GM23338 (cell line): ENCODE results near the gene DCP2. TPM values are rescaled to one million over a fixed set of nuclear protein-coding genes. Genes with fewer than 3 reads are reported as not detected.

Experiments used
- ATAC-seq: fragments of 200-7000 bp; cut with Tn5 transposase; 3 replicates; pipeline ENCODE4 v1.9.1; 2020
- DNase-seq: peaks from one replicate; pipeline ENCODE4 v3.0.0-alpha.2; 2015; ENCODE audit warnings: low spot score
- H2AFZ ChIP-seq: fragments of 200-600 bp; sonication (generic); 2 replicates; pipeline ENCODE4 v1.8.0; 2016; ENCODE audit warnings: antibody characterized with exemption, mild to moderate bottlenecking, moderate library complexity
- H3F3A ChIP-seq: fragments of 200-600 bp; sonication (generic); replicated peaks from 2 replicates; pipeline ENCODE4 v1.8.0; 2017; ENCODE audit warnings: antibody characterized with exemption, mixed run types, low read depth
- H3K27ac ChIP-seq: fragments of 200-600 bp; sonication (generic); 2 replicates; pipeline ENCODE4 v1.6.1; 2016; ENCODE audit warnings: low read depth
- H3K27me3 ChIP-seq: fragments of 200-600 bp; sonication (generic); 2 replicates; pipeline ENCODE4 v1.8.0; 2016; ENCODE audit warnings: mild to moderate bottlenecking, mixed run types, moderate library complexity; ENCODE audit not compliant: insufficient read depth
- H3K36me3 ChIP-seq: fragments of 200-600 bp; sonication (generic); 2 replicates; pipeline ENCODE4 v1.8.0; 2016; ENCODE audit warnings: mild to moderate bottlenecking; ENCODE audit not compliant: insufficient read depth
- H3K4me1 ChIP-seq: fragments of 200-600 bp; sonication (generic); 2 replicates; pipeline ENCODE4 v1.8.0; 2016; ENCODE audit warnings: mild to moderate bottlenecking, moderate library complexity; ENCODE audit not compliant: insufficient read depth
- H3K4me2 ChIP-seq: fragments of 200-600 bp; sonication (generic); 2 replicates; pipeline ENCODE4 v1.7.1; 2017; ENCODE audit warnings: mixed run types
- H3K4me3 ChIP-seq: fragments of 200-600 bp; sonication (generic); 2 replicates; pipeline ENCODE4 v1.6.1; 2016; ENCODE audit warnings: mixed run types
- H3K79me2 ChIP-seq: fragments of 200-600 bp; sonication (generic); replicated peaks from 2 replicates; pipeline ENCODE4 v1.8.0; 2017; ENCODE audit warnings: mild to moderate bottlenecking; ENCODE audit not compliant: insufficient read depth
- H3K9me2 ChIP-seq: fragments of 200-600 bp; sonication (generic); 2 replicates; pipeline ENCODE4 v1.8.0; 2017; ENCODE audit not compliant: insufficient read depth
- H4K20me1 ChIP-seq: fragments of 200-600 bp; sonication (generic); replicated peaks from 2 replicates; pipeline ENCODE4 v1.8.0; 2017; ENCODE audit warnings: mild to moderate bottlenecking; ENCODE audit not compliant: insufficient read depth
- H3K27ac Mint-ChIP-seq: 2 replicates; pipeline ENCODE4 v1.8.0; 2020; ENCODE audit warnings: inconsistent platforms, mild to moderate bottlenecking, moderate library complexity, mixed read lengths
- H3K27me3 Mint-ChIP-seq: 3 replicates; pipeline ENCODE4 v1.8.0; 2022; ENCODE audit warnings: low read depth, mild to moderate bottlenecking, moderate library complexity, mixed read lengths, inconsistent platforms; ENCODE audit not compliant: insufficient read depth, poor library complexity
- H3K36me3 Mint-ChIP-seq: 3 replicates; pipeline ENCODE4 v1.8.0; 2021; ENCODE audit warnings: low read depth, mild to moderate bottlenecking, inconsistent platforms, moderate library complexity, mixed read lengths
- H3K4me1 Mint-ChIP-seq: 3 replicates; pipeline ENCODE4 v1.8.0; 2020; ENCODE audit warnings: mild to moderate bottlenecking, inconsistent platforms, mixed read lengths
- H3K4me3 Mint-ChIP-seq: 3 replicates; pipeline ENCODE4 v1.8.0; 2021; ENCODE audit warnings: moderate library complexity, mild to moderate bottlenecking, inconsistent platforms, mixed read lengths
- H3K9me3 Mint-ChIP-seq: 3 replicates; pipeline ENCODE4 v1.8.0; 2020; ENCODE audit warnings: moderate library complexity, mild to moderate bottlenecking, inconsistent platforms, mixed read lengths
- CREB1 ChIP-seq: fragments of 250-450 bp; sonication (Bioruptor Pico); IDR thresholded peaks from 2 replicates; pipeline ENCODE4 v1.5.0; 2020; ENCODE audit warnings: low read depth, mild to moderate bottlenecking, moderate library complexity
- EZH2 ChIP-seq: fragments of 200-600 bp; sonication (generic); IDR thresholded peaks from one replicate; pipeline ENCODE4 v1.8.0; 2017; ENCODE audit warnings: antibody characterized with exemption, mild to moderate bottlenecking, low read depth; ENCODE audit not compliant: unreplicated experiment
- EZH2phosphoT487 ChIP-seq: fragments of 200-600 bp; sonication (generic); IDR thresholded peaks from one replicate; pipeline ENCODE4 v1.8.1; 2018; ENCODE audit warnings: antibody characterized with exemption; ENCODE audit not compliant: unreplicated experiment
- JUNB ChIP-seq: IDR thresholded peaks from one replicate; pipeline ENCODE4 v1.6.1; 2016; ENCODE audit warnings: antibody characterized with exemption; ENCODE audit not compliant: unreplicated experiment
- NANOG ChIP-seq: IDR thresholded peaks from 2 replicates; pipeline ENCODE4 v1.6.1; 2016; ENCODE audit warnings: antibody characterized with exemption, borderline replicate concordance
- POLR2AphosphoS5 ChIP-seq: IDR thresholded peaks from 2 replicates; pipeline ENCODE4 v1.6.1; 2016; ENCODE audit warnings: antibody characterized with exemption, low read depth
- STAT1 ChIP-seq: IDR thresholded peaks from one replicate; pipeline ENCODE4 v1.6.1; 2016; ENCODE audit warnings: antibody characterized with exemption; ENCODE audit not compliant: unreplicated experiment
- ZNF114 ChIP-seq: fragments of 250-450 bp; sonication (Bioruptor Pico); IDR thresholded peaks from 2 replicates; pipeline ENCODE4 v1.5.0; 2020; ENCODE audit warnings: mild to moderate bottlenecking, moderate library complexity
- ZNF331 ChIP-seq: fragments of 250-450 bp; sonication (Bioruptor Pico); IDR thresholded peaks from 2 replicates; pipeline ENCODE4 v1.5.0; 2020; ENCODE audit warnings: low read depth, mild to moderate bottlenecking, moderate library complexity
- polyA plus RNA-seq: library from polyadenylated mRNA; unstranded; fragments of >200 nt; fragmentation: Nextera tagmentation; extraction: Ambion mirVana; gene quantifications from 2 replicates; pipeline ENCODE4 v1.2.1, GENCODE V29; 2016
- total RNA-seq: library from RNA; depleted of rRNA; stranded (reverse); fragments of >200 nt; shearing (Covaris generic); gene quantifications from 2 replicates; pipeline ENCODE4 v1.2.3, GENCODE V29; 2014
- TF ChIP-seq, protein P1 (sequence below): IDR thresholded peaks from 2 replicates; pipeline ENCODE4 v1.6.1; 2016; ENCODE audit warnings: antibody characterized with exemption
- TF ChIP-seq, protein P2 (sequence below): IDR thresholded peaks from one replicate; pipeline ENCODE4 v1.6.1; 2018; ENCODE audit warnings: antibody characterized with exemption; ENCODE audit not compliant: unreplicated experiment
- TF ChIP-seq, protein P3 (sequence below), 2 experiments: fragments of 200-600 bp in 1 of 2; sonication (generic) in 1 of 2; conservative IDR thresholded peaks; 2 replicates each; pipeline versions ENCODE4 v1.5.1 to v1.6.1; 2016 to 2017; ENCODE audit warnings: antibody characterized with exemption in 2 of 2, low read depth in 2 of 2, mild to moderate bottlenecking in 2 of 2, moderate library complexity in 1 of 2
- TF ChIP-seq, protein P4 (sequence below): fragments of 250-450 bp; sonication (Bioruptor Pico); IDR thresholded peaks from 2 replicates; pipeline ENCODE4 v1.5.0; 2020; ENCODE audit warnings: mild to moderate bottlenecking, moderate library complexity

DCP2 gene
- total and polyA plus RNA-seq, 2 experiments from 2014 or later = 96.6 to 165 TPM

DNA sequence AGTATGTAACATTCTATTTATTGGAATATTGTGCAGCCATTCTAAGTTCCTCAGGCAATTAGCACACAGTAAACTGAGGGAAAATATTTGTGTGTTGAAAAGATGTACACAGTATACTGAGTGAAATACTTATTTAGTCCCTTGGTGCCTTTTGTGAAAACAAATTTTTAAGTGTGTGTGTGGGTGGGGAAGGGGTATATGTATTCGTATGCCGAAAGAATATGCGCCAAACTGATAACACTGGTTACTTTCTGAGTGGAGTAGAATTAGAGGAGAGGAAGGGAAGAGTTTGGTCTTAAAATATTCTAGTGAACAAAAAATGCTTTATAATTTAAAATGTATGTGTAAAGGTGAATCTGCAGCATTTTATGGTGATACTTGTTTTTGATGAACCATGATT, 3.1 kb downstream of the DCP2 start:
- H3K27ac ChIP-seq = 0 out of 2 replicates have a peak overlapping the region, but pooled peaks have one; percentile 10
- Mint-ChIP-seq H3K9me3 (no peaks in the 10 kb centered on the region), H3K4me1 (peaks cover 54% of the 10 kb centered on the region), H3K36me3 (peaks cover 18% of the 10 kb centered on the region), H3K27ac (peak overlapping the region; percentile 62; the same call in 1 of the 2 replicates), H3K27me3 (peaks cover 20% of the 10 kb centered on the region), H3K4me3 (peak overlapping the region; percentile 63)
- peak overlapping the region; percentile 78 for H3K4me2 ChIP-seq
- H3K79me2 ChIP-seq = peaks cover 76% of the 10 kb centered on the region
- peaks cover 28% of the 10 kb centered on the region; the same call in 1 of the 2 replicates for H4K20me1 ChIP-seq
- DNase-seq = no peak
- H2AFZ ChIP-seq = no peak overlapping the region
- peaks cover 39% of the 10 kb centered on the region for H3K4me1 ChIP-seq
- no peaks in the 10 kb centered on the region for H3K27me3 ChIP-seq
- H3K4me3 ChIP-seq = peak overlapping the region; percentile 90; the same call in 1 of the 2 replicates
- H3K9me2 ChIP-seq = no peaks in the 10 kb centered on the region
- no peak for TF ChIP-seq JUNB
- TF ChIP-seq ZNF331 (CRISPR knock-in tag) = no peak
- TF ChIP-seq, protein P1, sequence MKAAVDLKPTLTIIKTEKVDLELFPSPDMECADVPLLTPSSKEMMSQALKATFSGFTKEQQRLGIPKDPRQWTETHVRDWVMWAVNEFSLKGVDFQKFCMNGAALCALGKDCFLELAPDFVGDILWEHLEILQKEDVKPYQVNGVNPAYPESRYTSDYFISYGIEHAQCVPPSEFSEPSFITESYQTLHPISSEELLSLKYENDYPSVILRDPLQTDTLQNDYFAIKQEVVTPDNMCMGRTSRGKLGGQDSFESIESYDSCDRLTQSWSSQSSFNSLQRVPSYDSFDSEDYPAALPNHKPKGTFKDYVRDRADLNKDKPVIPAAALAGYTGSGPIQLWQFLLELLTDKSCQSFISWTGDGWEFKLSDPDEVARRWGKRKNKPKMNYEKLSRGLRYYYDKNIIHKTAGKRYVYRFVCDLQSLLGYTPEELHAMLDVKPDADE = no peak
- TF ChIP-seq ZNF114 = no peak
- TF ChIP-seq, protein P2, sequence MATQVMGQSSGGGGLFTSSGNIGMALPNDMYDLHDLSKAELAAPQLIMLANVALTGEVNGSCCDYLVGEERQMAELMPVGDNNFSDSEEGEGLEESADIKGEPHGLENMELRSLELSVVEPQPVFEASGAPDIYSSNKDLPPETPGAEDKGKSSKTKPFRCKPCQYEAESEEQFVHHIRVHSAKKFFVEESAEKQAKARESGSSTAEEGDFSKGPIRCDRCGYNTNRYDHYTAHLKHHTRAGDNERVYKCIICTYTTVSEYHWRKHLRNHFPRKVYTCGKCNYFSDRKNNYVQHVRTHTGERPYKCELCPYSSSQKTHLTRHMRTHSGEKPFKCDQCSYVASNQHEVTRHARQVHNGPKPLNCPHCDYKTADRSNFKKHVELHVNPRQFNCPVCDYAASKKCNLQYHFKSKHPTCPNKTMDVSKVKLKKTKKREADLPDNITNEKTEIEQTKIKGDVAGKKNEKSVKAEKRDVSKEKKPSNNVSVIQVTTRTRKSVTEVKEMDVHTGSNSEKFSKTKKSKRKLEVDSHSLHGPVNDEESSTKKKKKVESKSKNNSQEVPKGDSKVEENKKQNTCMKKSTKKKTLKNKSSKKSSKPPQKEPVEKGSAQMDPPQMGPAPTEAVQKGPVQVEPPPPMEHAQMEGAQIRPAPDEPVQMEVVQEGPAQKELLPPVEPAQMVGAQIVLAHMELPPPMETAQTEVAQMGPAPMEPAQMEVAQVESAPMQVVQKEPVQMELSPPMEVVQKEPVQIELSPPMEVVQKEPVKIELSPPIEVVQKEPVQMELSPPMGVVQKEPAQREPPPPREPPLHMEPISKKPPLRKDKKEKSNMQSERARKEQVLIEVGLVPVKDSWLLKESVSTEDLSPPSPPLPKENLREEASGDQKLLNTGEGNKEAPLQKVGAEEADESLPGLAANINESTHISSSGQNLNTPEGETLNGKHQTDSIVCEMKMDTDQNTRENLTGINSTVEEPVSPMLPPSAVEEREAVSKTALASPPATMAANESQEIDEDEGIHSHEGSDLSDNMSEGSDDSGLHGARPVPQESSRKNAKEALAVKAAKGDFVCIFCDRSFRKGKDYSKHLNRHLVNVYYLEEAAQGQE = no peak
- TF ChIP-seq, protein P3, sequence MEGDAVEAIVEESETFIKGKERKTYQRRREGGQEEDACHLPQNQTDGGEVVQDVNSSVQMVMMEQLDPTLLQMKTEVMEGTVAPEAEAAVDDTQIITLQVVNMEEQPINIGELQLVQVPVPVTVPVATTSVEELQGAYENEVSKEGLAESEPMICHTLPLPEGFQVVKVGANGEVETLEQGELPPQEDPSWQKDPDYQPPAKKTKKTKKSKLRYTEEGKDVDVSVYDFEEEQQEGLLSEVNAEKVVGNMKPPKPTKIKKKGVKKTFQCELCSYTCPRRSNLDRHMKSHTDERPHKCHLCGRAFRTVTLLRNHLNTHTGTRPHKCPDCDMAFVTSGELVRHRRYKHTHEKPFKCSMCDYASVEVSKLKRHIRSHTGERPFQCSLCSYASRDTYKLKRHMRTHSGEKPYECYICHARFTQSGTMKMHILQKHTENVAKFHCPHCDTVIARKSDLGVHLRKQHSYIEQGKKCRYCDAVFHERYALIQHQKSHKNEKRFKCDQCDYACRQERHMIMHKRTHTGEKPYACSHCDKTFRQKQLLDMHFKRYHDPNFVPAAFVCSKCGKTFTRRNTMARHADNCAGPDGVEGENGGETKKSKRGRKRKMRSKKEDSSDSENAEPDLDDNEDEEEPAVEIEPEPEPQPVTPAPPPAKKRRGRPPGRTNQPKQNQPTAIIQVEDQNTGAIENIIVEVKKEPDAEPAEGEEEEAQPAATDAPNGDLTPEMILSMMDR (conservative IDR thresholded peaks at IDR 0.05; ENCODE audit: low read depth in 2 of 2) = no peak
- TF ChIP-seq, protein P4, sequence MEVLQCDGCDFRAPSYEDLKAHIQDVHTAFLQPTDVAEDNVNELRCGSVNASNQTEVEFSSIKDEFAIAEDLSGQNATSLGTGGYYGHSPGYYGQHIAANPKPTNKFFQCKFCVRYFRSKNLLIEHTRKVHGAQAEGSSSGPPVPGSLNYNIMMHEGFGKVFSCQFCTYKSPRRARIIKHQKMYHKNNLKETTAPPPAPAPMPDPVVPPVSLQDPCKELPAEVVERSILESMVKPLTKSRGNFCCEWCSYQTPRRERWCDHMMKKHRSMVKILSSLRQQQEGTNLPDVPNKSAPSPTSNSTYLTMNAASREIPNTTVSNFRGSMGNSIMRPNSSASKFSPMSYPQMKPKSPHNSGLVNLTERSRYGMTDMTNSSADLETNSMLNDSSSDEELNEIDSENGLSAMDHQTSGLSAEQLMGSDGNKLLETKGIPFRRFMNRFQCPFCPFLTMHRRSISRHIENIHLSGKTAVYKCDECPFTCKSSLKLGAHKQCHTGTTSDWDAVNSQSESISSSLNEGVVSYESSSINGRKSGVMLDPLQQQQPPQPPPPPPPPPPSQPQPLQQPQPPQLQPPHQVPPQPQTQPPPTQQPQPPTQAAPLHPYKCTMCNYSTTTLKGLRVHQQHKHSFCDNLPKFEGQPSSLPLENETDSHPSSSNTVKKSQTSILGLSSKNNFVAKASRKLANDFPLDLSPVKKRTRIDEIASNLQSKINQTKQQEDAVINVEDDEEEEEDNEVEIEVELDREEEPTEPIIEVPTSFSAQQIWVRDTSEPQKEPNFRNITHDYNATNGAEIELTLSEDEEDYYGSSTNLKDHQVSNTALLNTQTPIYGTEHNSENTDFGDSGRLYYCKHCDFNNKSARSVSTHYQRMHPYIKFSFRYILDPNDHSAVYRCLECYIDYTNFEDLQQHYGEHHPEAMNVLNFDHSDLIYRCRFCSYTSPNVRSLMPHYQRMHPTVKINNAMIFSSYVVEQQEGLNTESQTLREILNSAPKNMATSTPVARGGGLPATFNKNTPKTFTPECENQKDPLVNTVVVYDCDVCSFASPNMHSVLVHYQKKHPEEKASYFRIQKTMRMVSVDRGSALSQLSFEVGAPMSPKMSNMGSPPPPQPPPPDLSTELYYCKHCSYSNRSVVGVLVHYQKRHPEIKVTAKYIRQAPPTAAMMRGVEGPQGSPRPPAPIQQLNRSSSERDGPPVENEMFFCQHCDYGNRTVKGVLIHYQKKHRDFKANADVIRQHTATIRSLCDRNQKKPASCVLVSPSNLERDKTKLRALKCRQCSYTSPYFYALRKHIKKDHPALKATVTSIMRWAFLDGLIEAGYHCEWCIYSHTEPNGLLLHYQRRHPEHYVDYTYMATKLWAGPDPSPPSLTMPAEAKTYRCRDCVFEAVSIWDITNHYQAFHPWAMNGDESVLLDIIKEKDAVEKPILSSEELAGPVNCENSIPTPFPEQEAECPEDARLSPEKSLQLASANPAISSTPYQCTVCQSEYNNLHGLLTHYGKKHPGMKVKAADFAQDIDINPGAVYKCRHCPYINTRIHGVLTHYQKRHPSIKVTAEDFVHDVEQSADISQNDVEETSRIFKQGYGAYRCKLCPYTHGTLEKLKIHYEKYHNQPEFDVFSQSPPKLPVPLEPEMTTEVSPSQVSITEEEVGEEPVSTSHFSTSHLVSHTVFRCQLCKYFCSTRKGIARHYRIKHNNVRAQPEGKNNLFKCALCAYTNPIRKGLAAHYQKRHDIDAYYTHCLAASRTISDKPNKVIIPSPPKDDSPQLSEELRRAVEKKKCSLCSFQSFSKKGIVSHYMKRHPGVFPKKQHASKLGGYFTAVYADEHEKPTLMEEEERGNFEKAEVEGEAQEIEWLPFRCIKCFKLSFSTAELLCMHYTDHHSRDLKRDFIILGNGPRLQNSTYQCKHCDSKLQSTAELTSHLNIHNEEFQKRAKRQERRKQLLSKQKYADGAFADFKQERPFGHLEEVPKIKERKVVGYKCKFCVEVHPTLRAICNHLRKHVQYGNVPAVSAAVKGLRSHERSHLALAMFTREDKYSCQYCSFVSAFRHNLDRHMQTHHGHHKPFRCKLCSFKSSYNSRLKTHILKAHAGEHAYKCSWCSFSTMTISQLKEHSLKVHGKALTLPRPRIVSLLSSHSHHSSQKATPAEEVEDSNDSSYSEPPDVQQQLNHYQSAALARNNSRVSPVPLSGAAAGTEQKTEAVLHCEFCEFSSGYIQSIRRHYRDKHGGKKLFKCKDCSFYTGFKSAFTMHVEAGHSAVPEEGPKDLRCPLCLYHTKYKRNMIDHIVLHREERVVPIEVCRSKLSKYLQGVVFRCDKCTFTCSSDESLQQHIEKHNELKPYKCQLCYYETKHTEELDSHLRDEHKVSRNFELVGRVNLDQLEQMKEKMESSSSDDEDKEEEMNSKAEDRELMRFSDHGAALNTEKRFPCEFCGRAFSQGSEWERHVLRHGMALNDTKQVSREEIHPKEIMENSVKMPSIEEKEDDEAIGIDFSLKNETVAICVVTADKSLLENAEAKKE (CRISPR knock-in tag) = no peak
- no peak for TF ChIP-seq NANOG
- no peak for TF ChIP-seq POLR2AphosphoS5
- TF ChIP-seq CREB1 (CRISPR knock-in tag) = no peak
- no peak for TF ChIP-seq EZH2
- TF ChIP-seq EZH2phosphoT487 = no peak
- TF ChIP-seq STAT1 = no peak
- no peaks in the 10 kb centered on the region for H3K36me3 ChIP-seq
- no peak for ATAC-seq
- H3F3A ChIP-seq = no peaks in the 10 kb centered on the region
